NB4 (cell line): ENCODE measurements around the gene MAPKAPK2.

Experiments used
- CTCF ChIP-seq: IDR thresholded peaks from one replicate; pipeline ENCODE4 v1.5.1; 2012; ENCODE audit warnings: low read depth, low read length
- MAX ChIP-seq: IDR thresholded peaks from 2 replicates; pipeline ENCODE4 v1.6.1; 2011; ENCODE audit warnings: low read depth, low read length
- POLR2A ChIP-seq: IDR thresholded peaks from 2 replicates; pipeline ENCODE4 v1.6.1; 2011; ENCODE audit warnings: mild to moderate bottlenecking; ENCODE audit not compliant: insufficient read length; ENCODE audit errors: extremely low read depth

GRCh38 chr1:206684003-206684402 lies 702 bp upstream of the MAPKAPK2 start:
- TF ChIP-seq CTCF (no peak), MAX (no peak), POLR2A (no peak)
